BLaER1 treated with 17β-estradiol and CSF1 and Interleukin-3, amounts not matched to agents 10 nM and 100 nM (cell line): Measurements from ENCODE around the gene XYLB.
"Not testable (repeated sequence)": the region's sequence is repeated elsewhere in the genome, so short reads cannot be mapped to it uniquely, and the experiment has no call there.

Experiments used
- H3K27ac ChIP-seq, 11 experiments: shearing (Covaris generic); formaldehyde crosslinking; 2 replicates each; pipeline ENCODE4 v1.8.1; 2022
- H3K27me3 ChIP-seq, 11 experiments: shearing (Covaris generic); formaldehyde crosslinking; 2 replicates each; pipeline ENCODE4 v1.8.1; 2022
- H3K36me3 ChIP-seq, 11 experiments: shearing (Covaris generic); formaldehyde crosslinking; 2 replicates each; pipeline ENCODE4 v1.8.1; 2022
- H3K4me1 ChIP-seq, 10 experiments: shearing (Covaris generic); formaldehyde crosslinking; 2 replicates each; pipeline ENCODE4 v1.8.1; 2022
- H3K4me2 ChIP-seq, 11 experiments: shearing (Covaris generic); formaldehyde crosslinking; 2 replicates each; pipeline ENCODE4 v1.8.1; 2022
- H3K4me3 ChIP-seq, 10 experiments: shearing (Covaris generic); formaldehyde crosslinking; 2 replicates each; pipeline ENCODE4 v1.8.1; 2022
- H3K9ac ChIP-seq, 11 experiments: shearing (Covaris generic); formaldehyde crosslinking; 2 replicates each; pipeline ENCODE4 v1.8.1; 2022
- H3K9me3 ChIP-seq, 11 experiments: shearing (Covaris generic); formaldehyde crosslinking; replicated peaks in 1 of 11; 2 replicates each; pipeline ENCODE4 v1.8.1; 2022
- H4K20me1 ChIP-seq, 11 experiments: shearing (Covaris generic); formaldehyde crosslinking; 2 replicates each; pipeline ENCODE4 v1.8.1; 2022
- Cebpa-rat ChIP-seq, 11 experiments: shearing (Covaris generic); IDR thresholded peaks; 2 replicates each; pipeline ENCODE4 v1.8.1; 2022

Gene XYLB

GRCh38 chr3:38421679-38422336 lies 75.2 kb downstream of the XYLB start:
- Histone ChIP-seq H3K4me2 (0 out of 22 replicates have a peak overlapping the region, but pooled peaks of 1 of the 11 experiments have one; percentile 26), H3K36me3 (no peaks in the 10 kb centered on the region), H3K9me3 (no peaks in the 10 kb centered on the region), H3K4me3 (no peak overlapping the region), H3K27ac (no peak overlapping the region), H3K27me3 (no peaks in the 10 kb centered on the region), H3K9ac (no peak overlapping the region), H3K4me1 (peaks cover 0 to 6% (median 3%) of the 10 kb centered on the region in 10 experiments; a peak in 14 of 20 replicates), H4K20me1 (no peaks in the 10 kb centered on the region)
- TF ChIP-seq Cebpa-rat (IDR thresholded peaks at IDR 0.05), result no peak

GRCh38 chr3:38426798-38427426 lies 80.3 kb downstream of the XYLB start:
- Histone ChIP-seq H3K4me1 (peaks cover 0 to 14% (median 8%) of the 10 kb centered on the region in 10 experiments; a peak in 14 of 20 replicates), H3K9me3 (peaks cover 7 to 25% (median 22%) of the 10 kb centered on the region in 11 experiments), H3K4me2 (peak overlapping the region in 8 of 11 experiments; percentile 17 to 68 (median 45); a peak in 13 of 22 replicates)
- H3K4me3 ChIP-seq, H4K20me1 ChIP-seq, H3K27me3 ChIP-seq, H3K27ac ChIP-seq, H3K36me3 ChIP-seq, H3K9ac ChIP-seq: not testable (repeated sequence)

GRCh38 chr3:38432871-38433658 lies 86.5 kb downstream of the XYLB start:
- peaks cover 9 to 27% (median 19%) of the 10 kb centered on the region in 11 experiments; a peak in 16 of 22 replicates for H3K36me3 ChIP-seq
- peaks cover 6 to 27% (median 7%) of the 10 kb centered on the region in 10 experiments; a peak in 17 of 20 replicates for H3K4me1 ChIP-seq
- peak overlapping the region in 8 of 10 experiments; percentile 11 to 36 (median 30); a peak in 11 of 20 replicates for H3K4me3 ChIP-seq
- H3K9ac ChIP-seq, H4K20me1 ChIP-seq, H3K4me2 ChIP-seq, H3K27ac ChIP-seq, H3K27me3 ChIP-seq: not testable (repeated sequence)
- peaks cover 58 to 86% (median 82%) of the 10 kb centered on the region in 11 experiments for H3K9me3 ChIP-seq

GRCh38 chr3:38433661-38434060 lies 87.1 kb downstream of the XYLB start:
- H3K36me3 ChIP-seq, result peaks cover 9 to 27% (median 19%) of the 10 kb centered on the region in 11 experiments; a peak in 16 of 22 replicates
- not testable (repeated sequence) for H3K9ac ChIP-seq, H4K20me1 ChIP-seq, H3K27me3 ChIP-seq, H3K27ac ChIP-seq, H3K4me3 ChIP-seq, H3K4me2 ChIP-seq
- peaks cover 58 to 92% (median 85%) of the 10 kb centered on the region in 11 experiments for H3K9me3 ChIP-seq
- peaks cover 9 to 31% (median 12%) of the 10 kb centered on the region in 10 experiments; a peak in 17 of 20 replicates for H3K4me1 ChIP-seq

- H3K27me3 ChIP-seq, H3K9ac ChIP-seq, H3K36me3 ChIP-seq, H4K20me1 ChIP-seq: not testable (repeated sequence)
- peak overlapping the region in 3 of 10 experiments; percentile 1 to 24 (median 22); a peak in 2 of 20 replicates for H3K4me3 ChIP-seq
- H3K9me3 ChIP-seq, result peaks cover 53 to 83% (median 75%) of the 10 kb centered on the region in 11 experiments
- peaks cover 10 to 34% (median 19%) of the 10 kb centered on the region in 10 experiments; a peak in 18 of 20 replicates for H3K4me1 ChIP-seq
- H3K27ac ChIP-seq, result peak overlapping the region in 2 of 11 experiments; percentile 12; a peak in 1 of 22 replicates
- peak overlapping the region; percentile 10 to 80 (median 37); a peak in 16 of 22 replicates for H3K4me2 ChIP-seq
Measured at GRCh38 chr3:38438436-38439069, 92.0 kb downstream of the XYLB start.

GRCh38 chr3:38443205-38443604 lies 96.6 kb downstream of the XYLB start:
- not testable (repeated sequence) for H3K27me3 ChIP-seq, H4K20me1 ChIP-seq, H3K36me3 ChIP-seq, H3K4me3 ChIP-seq, H3K4me2 ChIP-seq, H3K9ac ChIP-seq, H3K27ac ChIP-seq
- Histone ChIP-seq H3K9me3 (peaks cover 36 to 64% (median 45%) of the 10 kb centered on the region in 11 experiments), H3K4me1 (peaks cover under 1 to 13% (median 6%) of the 10 kb centered on the region in 10 experiments; a peak in 17 of 20 replicates)

GRCh38 chr3:38446085-38446686 lies 99.6 kb downstream of the XYLB start:
- Histone ChIP-seq H3K36me3 (peaks cover 0 to 5% (median 0%) of the 10 kb centered on the region in 11 experiments; a peak in 3 of 22 replicates), H3K4me2 (no peak overlapping the region), H3K27ac (no peak overlapping the region), H3K27me3 (no peaks in the 10 kb centered on the region; a peak in 1 of 22 replicates), H3K9ac (no peak overlapping the region), H3K4me1 (peaks cover 0 to 8% (median 0%) of the 10 kb centered on the region in 10 experiments; a peak in 5 of 20 replicates), H3K9me3 (peaks cover 21 to 50% (median 34%) of the 10 kb centered on the region in 11 experiments), H3K4me3 (no peak overlapping the region), H4K20me1 (no peaks in the 10 kb centered on the region)
- no peak for TF ChIP-seq Cebpa-rat (IDR thresholded peaks at IDR 0.05)

GRCh38 chr3:38446812-38447211 lies 100.2 kb downstream of the XYLB start:
- Histone ChIP-seq H3K27me3 (no peaks in the 10 kb centered on the region), H3K4me2 (no peak overlapping the region), H3K4me3 (no peak overlapping the region), H3K36me3 (peaks cover 0 to 5% (median 0%) of the 10 kb centered on the region in 11 experiments; a peak in 3 of 22 replicates), H4K20me1 (no peaks in the 10 kb centered on the region), H3K9ac (no peak overlapping the region), H3K27ac (no peak overlapping the region), H3K9me3 (peaks cover 23 to 50% (median 34%) of the 10 kb centered on the region in 11 experiments), H3K4me1 (peaks cover 0 to 2% (median 0%) of the 10 kb centered on the region in 10 experiments; a peak in 3 of 20 replicates)
- no peak for TF ChIP-seq Cebpa-rat (IDR thresholded peaks at IDR 0.05)
